NOMO-1 treated with dmso at 0.1 percent for 144 hours (cell line): ENCODE data around the gene PCNA.
"Not testable (repeated sequence)": the region's sequence is repeated elsewhere in the genome, so short reads cannot be mapped to it uniquely, and the experiment has no call there.

Source experiments
- DNase-seq: peaks from one replicate; lab custom pipeline; 2025; ENCODE audit not compliant: unreplicated experiment; lab: John Stamatoyannopoulos, UW

PCNA gene

DNA sequence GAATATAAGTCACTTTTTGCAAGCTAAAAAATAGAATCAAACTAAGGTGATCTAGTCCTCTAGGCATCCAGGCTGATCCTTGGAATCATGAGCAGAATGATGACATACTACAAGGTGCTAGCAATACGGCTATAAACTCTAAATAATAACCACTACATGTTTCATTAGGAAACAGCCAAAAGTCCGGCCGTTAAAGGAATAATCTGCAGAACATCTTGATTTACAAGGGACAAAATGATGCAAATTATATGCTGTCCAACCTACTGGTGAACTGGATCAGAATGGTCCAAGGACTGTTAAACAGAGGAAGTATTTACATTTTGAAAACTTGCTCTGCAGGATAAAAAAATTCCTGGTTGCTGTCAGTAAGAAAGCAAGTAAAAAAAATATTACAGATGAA lies 19.8 kb downstream of the PCNA start:
- DNase-seq, result not testable (repeated sequence)

DNA sequence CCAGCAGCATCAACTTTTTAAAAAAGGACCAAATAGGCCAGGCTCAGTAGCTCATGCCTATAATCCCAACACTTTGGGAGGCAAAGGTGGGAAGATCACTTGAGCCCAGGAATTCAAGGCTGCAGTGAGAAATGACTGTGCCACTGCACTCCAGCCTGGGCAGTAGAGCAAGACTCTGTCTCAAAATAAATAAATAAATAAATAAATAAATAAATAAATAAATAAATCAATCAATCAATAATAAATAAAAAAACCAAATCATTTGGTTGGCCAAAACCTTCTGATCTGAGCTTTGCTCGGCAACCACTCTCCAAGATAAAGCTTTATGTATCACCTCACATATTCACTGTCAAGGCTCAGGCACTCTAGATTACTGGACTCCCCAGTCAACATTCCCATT lies 20.7 kb downstream of the PCNA start:
- DNase-seq, result not testable (repeated sequence)

DNA sequence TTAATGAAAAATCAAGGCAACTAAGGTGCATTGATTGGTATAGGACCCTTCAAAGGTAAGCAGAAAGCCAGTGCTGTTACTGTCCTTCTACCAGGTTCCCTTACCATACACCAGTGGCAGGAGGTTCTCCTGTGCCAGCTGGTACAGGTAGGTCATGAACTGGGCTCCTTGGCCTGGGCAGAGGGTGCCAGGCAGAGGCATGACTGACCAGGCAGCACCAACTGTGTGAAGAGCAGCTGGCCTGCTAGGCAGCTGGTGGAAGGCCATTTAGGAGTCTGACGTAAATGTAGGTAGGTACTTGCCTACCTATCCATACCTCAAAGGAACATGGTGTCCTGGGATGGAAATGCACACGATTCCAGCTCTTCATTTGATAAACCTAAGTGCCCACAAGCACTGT lies 23.3 kb downstream of the PCNA start:
- no peak for DNase-seq

DNA sequence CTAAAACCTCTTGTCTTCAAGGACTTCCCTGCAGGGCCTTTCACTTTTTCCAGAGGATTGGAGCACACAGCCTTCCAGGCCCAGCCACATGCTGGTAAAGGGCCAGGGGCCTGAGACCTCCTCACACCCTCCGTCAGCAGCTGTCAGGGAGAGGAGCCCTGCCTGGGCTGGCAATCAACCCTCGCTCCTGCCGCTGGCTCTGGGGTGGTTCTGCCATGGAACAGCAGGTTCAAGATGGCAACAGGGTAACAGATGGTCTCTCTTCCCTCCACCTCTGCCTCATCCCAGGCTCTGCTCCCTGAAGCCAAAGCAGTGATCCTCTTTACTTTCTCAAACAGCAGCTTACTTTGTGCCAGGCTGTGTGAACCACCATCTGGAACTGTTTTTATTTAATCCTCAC lies 23.8 kb downstream of the PCNA start:
- no peak for DNase-seq

DNA sequence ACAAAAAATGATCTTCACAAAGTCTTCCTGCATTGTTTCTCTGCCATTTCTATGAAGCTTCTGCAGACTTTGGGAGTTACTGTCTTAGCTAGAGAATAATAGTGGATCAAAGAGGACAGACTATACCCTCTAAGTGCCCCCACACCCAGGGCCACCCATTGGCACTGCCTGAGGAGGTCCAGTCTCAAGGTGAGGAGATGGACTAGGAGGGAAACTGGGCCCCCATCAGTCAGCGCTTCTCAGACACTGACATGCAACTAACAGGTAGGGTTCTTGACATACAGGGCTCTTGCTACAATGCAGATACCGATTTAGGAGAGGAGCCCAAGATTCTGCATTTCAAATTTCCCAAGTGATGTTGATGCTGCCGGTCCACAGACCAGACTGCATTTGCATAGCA lies 24.3 kb downstream of the PCNA start:
- DNase-seq, result no peak

DNA sequence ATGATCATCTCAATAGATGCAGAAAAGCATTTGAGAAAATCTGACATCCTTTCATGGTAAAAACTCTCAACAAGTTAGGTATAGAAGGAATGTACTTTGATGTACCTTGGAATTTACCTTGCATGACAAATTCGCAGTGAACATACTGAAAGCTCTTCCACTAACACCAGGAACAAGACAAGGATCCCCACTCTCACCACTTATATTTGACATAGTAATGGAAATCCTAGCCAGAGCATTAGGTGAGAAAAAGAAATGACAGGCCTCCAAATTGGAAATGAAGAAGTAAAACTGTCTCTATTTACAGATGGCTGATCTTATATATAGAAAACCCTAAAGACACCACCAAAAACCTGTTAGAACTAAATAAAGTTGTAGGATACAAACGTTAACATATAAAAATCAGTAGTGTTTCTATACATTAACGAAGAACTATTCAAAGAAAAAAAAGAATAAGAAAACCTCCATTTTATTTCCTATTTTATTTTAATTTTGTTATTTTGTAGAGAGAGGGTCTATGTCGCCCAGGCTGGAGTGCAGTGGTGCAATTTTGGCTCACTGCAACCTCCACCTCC lies 26.9 kb downstream of the PCNA start:
- DNase-seq, result no peak

DNA sequence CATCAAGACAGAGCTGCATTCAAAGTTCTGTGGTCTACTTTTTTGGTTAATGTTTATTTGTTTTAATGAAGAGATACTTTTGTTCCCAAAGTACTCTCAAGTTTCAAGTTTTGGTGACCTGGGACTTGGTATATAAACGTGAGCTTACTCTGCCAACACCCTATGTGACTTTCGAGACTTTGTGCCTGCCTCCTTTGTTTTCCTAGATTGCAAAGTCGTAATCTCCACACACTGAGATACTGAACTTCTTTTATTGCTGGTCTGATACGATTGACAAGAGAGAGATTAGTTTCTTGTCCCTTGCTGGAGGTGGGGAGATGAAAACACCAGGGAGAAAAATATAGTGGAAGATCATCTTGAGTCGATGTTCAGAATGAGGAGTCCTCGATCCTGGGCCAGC lies 27.9 kb downstream of the PCNA start:
- DNase-seq, result no peak

DNA sequence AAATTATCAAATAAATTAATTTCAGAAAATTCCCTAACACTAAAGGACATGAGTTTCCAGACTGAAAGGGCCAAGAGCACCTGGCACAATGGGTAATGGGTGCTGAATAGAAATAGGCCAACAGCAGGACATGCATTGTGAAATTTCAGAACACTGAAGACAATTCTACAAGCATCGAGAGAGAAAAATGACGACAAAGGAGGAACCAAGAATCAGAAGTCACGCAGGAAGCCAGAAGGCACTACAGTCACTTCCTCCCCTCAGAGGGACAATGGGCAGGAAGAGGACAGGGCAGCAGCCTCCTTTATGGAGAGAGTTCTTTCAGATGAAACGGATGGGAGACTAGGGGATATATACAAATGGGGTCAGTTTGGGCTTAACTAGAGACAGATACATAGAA lies 29.6 kb downstream of the PCNA start:
- DNase-seq, result peak; percentile 84

DNA sequence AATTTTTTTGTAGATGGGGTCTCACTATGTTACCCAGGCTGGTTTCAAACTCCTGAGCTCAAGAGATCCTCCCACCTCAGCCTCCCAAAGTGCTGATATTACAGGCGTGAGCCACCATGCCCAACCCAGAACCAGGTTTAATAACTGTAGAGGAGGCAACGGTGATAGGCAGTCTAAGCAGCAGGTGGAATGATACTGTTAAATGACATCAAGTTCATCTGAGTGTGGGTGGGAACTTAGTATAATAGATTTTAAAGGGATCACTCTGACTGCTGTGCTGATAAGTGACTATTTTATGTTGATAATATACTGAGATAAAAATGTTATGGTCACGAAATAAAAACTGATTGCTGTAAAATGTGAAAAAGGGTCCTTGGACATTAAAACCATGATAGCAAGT lies 31.1 kb downstream of the PCNA start:
- DNase-seq, result no peak

DNA sequence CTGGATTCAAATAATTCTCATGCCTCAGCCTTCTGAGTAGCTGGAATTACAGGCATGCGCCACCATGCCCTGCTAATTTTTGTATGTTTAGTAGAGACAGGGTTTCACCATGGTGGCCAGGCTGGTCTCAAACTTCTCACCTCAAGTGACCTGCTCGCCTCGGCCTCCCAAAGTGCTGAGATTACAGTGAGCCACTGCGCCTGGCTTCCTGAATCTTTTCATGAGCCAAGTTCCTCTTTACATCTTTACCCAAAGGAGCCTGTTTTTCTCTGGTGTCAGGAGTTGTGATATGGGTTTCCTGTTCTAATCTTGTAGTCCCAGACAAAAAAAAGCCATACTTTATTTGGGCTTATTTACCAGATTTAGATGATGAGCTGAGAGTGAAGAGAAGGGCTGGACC lies 34.4 kb downstream of the PCNA start:
- peak; percentile 15 for DNase-seq

DNA sequence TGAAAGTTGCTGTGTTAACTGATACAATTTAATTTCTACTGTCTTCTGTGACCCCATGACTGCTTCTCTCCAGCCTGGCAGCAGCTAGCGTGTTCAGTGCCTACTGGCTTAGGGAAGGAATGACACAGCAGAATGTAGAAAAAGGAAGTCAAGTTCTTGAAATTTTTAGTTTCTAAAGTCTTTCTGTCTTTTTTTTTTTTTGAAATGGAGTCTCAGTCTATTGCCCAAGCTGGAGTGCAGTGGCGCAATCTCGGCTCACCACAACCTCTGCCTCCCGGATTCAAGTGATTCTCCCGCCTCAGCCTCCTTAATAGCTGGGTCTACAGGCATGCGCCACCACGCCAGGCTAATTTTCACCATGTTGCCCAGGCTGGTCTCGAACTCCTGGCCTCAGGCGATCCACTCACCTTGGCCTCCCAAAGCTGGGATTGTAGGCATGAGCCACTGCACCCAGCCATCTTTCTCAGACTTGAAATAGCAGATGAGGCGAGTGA lies 39.3 kb downstream of the PCNA start:
- peak; percentile 91 for DNase-seq

DNA sequence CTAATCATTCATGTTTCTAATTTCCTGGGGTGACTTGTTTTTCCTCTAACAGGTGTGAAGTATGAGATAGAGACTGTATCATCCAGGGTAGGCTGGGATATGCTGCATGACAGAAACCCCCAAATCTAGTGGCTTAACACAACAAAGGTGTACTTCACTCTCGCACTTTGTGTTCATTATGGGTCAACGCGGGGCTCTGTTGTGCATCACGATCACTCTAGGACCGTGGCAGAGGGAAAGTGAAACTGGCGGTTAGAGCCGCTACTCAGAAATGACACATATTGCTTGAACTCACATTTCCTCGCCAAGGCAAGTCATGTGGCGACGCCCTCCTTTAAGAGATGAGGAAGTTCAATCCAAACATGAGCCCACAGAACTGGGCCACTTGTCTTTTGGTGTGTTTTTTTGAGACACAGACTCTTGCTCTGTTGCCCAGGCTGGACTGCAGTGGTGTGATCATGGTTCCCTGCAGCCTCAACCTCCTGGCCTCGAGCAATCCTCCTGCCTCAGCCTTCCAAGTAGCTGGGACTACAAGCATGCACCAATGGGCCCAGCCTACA lies 41.3 kb downstream of the PCNA start:
- DNase-seq, result peak; percentile 84

DNA sequence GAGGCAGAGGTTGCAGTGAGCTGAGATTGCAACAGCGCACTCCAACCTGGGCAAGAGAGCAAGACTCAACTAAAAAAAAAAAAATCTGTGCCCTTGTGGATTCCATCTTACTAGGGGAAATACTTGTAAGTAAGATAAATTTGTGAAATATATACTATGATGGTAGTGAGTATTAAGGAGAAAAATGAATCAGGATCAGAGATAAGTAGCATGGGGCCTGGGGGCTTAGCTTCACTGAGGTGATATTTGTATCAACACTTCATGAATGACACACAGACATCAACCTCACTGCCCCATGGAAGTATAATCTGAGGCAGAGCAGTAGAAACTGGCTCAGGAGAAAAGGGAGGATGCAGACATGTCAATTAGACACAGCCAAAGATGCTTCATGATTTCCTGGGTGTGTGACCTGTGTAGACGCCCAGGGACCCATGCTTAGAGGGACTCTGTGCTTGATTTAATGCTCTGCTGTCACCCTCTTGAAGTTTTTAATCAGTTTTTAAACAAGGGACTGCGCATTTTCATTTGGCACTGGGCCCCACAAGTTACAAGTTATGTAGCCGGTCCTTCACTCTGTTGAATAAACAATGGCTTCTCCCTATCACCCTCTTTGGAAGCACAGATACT lies 41.9 kb downstream of the PCNA start:
- no peak for DNase-seq

DNA sequence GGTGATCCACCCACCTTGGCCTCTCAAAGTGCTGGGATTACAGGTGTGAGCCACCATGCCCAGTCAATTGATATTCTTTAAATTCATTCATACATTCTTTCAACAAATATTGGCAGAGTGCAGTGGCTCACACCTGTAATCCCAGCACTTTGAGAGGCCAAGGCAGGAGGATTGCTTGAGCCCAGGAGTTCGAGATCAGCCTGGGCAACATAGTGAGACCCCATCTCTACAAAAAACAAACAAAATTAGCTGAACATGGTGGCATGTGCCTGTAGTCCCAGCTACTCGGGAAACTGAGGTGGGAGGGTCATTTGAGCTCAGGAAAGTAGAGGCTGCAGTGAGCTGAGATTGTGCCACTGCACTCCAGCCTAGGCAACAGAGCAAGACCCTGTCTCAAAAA lies 42.8 kb downstream of the PCNA start:
- not testable (repeated sequence) for DNase-seq

DNA sequence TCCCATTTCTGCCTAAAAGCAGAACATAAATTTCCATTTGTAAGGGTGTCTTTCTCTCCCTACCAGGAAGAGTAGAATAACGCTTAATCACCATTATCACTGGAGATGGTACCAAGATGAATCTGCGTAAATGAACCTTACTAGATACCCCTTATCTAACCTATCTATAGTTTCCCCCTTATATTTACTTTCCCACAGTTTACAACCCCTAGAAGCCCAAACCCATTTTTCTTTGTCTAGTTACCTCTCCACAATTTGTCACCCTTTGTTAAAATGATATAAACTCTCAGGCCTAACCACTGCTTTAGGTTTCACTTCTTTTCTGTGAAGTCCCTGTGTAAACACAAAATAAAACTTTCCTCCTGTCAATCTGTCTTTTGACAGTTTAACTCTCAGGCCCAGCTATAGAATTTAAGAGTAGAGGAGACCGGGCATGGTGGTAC lies 45.5 kb downstream of the PCNA start:
- DNase-seq, result no peak

DNA sequence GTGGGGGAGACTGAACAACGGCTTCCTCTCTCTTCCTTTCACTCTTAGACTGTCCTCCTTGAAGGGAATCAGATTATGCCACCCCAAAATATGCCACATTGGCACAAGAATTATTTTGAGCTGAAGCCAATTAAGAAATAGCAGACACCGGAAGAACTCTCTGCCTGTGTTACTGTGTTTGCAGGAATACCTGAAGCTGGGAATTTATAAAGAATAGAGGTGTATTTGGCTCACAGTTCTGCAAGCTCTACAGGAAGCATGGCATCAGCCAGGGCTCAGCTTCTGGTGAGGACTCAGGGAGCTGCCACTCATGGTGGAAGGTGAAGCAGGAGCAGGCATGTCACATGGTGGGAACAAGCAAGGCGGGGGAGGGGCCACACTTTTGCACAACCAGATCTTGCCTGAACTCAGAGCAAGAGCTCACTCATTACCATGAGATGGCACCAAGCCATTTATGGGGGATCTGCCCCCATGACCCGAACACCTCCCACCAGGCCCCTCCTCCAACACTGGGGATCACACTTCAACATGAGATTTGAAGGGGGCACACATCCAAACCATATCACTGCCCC lies 46.0 kb downstream of the PCNA start:
- no peak for DNase-seq

DNA sequence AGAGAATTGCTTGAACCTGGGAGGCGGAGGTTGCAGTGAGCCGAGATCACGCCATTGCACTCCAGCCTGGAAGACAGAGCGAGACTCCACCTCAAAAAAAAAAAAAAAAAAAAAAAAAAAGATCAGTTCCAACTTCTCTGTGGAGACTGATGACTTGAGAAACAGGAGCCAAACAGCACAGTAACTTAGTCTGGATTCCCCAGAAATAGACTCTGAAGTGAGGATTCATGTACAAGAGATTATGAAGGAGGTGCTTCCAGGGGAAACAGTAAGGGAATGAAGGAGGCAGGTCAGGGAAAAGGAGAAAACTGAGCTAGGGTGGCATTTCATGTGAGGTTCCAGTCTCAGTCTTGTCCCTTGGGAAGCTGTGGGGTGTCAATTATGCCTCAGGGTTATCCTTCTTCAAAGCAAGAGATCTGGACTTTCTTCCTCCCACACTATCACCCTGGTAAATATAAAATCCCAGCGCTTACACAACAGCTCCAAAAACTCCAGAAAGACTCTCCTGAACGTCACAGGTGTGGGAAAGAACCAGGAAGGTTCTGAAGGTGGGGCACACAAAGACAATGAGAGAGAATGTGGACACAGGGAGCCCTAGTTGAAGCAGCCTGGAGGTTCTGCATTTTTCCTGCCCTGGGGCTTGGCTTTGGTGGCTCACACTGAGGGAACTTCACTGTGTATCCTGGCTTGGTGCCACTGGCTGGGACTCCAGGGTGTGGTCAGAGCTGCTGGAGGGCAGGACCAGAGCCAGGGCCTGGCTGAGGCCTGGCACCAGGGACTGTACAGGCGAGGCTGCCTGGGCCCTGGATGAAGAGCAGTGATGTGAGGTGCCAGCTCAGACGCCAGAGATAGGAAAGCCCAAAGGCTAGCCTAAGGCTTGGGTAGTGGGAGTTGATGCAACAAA lies 46.8 kb downstream of the PCNA start:
- no peak for DNase-seq

DNA sequence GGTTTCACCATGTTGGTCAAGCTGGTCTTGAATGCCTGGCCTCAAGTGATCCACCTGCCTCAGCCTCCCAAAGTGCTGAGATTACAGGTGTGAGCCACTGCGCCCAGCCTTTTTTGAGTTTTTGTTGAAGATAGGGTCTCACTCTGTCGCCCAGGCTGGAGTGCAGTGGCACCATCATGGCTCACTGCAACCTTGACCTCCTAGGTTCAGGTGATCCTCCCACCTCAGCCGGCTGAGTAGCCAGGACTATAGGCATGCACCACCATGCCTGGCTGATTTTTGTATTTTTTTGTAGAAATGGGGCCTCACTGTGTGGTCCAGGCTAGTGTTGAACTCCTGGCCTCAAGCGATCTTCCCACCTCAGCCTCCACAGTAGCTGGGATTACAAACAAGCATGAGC lies 47.8 kb downstream of the PCNA start:
- not testable (repeated sequence) for DNase-seq

DNA sequence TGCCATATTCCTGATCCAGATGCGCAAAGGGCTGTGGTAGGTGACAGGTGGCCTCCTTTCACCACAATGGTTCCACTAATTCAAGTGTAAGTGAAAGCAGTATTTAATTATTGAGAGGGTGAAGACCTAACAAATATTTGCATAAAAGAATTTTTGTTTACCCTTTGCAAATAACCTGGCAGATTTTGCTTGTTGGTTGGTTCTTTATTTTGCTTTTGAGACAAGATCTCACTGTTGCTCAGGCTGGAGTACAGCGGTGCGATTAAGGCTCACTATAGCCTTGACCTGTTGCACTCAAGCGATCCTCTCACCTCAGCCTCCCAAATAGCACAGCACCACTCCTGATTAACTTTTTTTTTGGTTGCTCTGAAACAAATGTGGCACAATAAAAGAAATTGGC lies 49.2 kb downstream of the PCNA start:
- DNase-seq, result no peak

DNA sequence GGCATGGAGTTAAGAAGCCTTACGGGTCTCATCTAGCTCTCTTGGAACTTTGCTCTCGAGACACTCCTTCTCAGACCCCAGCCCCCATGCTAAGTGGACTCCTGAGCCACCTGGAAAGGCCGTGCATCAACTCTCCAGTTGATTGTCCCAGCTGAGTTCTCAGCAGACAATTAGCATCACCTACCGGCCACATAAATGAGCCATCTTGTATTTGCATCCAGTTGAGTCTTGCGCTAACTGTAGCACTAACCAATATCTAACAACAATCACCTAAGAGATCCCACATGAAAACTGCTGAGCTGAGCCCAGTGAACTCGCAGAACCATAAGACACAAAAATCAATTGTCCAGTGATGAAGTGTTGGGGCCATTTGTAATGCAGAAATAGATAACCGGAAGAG lies 49.7 kb downstream of the PCNA start:
- DNase-seq, result no peak

DNA sequence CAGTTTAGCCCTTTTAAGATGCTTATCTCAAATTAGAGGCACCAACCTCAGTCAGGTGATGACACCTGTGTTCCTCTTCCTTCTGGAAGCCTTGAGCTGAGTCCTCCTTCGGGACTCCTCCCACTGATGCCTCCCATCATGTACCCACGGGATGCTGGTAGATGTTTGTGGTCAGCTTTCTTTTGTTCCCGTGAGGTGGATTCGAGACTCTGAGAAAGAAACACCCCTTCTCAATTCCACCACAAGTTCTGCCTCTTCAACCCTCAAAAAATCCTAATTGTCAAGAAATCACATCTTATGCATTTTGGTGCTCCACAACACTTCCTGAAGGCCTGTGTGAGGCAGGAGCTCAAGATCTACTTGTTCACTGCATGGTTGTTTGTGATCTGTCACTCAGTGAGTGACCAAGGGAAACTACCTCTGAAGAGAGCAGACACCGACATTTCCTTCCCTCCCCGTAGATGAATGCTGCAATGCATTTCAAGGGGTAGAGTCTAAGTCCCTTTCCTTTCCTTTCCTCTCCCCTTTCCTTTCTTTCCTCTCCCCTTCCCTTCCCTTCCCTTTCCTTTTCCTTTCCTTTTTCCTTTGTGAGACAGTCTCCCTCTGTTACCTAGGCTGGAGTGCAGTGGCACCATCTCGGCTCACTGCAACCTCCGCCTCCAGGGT lies 50.5 kb downstream of the PCNA start:
- DNase-seq, result no peak
